ENCODE results near the gene ARHGAP28. TPM values are rescaled to one million over a fixed set of nuclear protein-coding genes. Genes with fewer than 3 reads are reported as not detected.

Gene ARHGAP28
- total RNA-seq, 1 experiment from 2014 or later = not detected

DNA sequence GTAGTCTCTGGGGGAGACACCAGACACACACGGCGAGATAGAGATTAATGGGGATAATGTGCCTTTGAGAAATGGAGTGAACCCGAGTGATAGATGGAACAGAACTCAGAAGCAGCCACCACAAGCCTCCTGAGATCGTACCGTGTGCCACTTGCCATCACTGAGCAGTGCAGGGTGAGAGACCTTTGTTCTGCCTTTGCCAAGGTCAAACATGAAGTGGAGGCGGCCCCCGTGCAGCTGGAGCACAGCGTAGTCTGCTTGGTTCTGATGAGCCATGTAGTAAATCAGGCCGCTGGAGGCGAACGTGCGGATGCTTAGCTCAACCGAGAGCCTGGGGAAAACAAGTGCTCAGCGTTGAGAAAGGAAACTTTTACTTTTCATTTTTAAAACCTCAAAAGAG lies 221.1 kb downstream of the ARHGAP28 start:
- TF ChIP-seq EZH2 (IDR thresholded peaks at IDR 0.05; ENCODE audit: borderline replicate concordance, low read depth, low read length, poor library complexity, severe bottlenecking) = no peak
- TF ChIP-seq, protein P1, sequence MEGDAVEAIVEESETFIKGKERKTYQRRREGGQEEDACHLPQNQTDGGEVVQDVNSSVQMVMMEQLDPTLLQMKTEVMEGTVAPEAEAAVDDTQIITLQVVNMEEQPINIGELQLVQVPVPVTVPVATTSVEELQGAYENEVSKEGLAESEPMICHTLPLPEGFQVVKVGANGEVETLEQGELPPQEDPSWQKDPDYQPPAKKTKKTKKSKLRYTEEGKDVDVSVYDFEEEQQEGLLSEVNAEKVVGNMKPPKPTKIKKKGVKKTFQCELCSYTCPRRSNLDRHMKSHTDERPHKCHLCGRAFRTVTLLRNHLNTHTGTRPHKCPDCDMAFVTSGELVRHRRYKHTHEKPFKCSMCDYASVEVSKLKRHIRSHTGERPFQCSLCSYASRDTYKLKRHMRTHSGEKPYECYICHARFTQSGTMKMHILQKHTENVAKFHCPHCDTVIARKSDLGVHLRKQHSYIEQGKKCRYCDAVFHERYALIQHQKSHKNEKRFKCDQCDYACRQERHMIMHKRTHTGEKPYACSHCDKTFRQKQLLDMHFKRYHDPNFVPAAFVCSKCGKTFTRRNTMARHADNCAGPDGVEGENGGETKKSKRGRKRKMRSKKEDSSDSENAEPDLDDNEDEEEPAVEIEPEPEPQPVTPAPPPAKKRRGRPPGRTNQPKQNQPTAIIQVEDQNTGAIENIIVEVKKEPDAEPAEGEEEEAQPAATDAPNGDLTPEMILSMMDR (conservative IDR thresholded peaks at IDR 0.05; ENCODE audit: low read depth, low read length) = no peak
- Histone ChIP-seq H3K27me3 (replicated peaks; ENCODE audit: insufficient read depth, low read depth, low read length, poor library complexity) (no peaks in the 10 kb centered on the region), H3K4me1 (ENCODE audit: insufficient read depth, low read length, poor library complexity, severe bottlenecking) (no peaks in the 10 kb centered on the region), H3K36me3 (ENCODE audit: insufficient read depth, low read length, poor library complexity, severe bottlenecking) (no peaks in the 10 kb centered on the region), H3K4me3 (ENCODE audit: low read depth, low read length, poor library complexity, severe bottlenecking) (no peak overlapping the region), H3K9me3 (ENCODE audit: low read depth, low read length, poor library complexity, severe bottlenecking) (no peaks in the 10 kb centered on the region), H3K27ac (ENCODE audit: low read depth, low read length, poor library complexity, severe bottlenecking) (no peak overlapping the region)
- no peak for DNase-seq (ENCODE audit: low spot score)
- BruUV-seq (replicated peaks) = no TSS peak
- intact Hi-C loops (cut with micrococcal nuclease; ENCODE audit: unreplicated experiment) = no loop called here
- POLR2A ChIA-PET (ENCODE audit: low non-redundant PET) = no interaction called here
- CTCF ChIA-PET = no interaction called here

DNA sequence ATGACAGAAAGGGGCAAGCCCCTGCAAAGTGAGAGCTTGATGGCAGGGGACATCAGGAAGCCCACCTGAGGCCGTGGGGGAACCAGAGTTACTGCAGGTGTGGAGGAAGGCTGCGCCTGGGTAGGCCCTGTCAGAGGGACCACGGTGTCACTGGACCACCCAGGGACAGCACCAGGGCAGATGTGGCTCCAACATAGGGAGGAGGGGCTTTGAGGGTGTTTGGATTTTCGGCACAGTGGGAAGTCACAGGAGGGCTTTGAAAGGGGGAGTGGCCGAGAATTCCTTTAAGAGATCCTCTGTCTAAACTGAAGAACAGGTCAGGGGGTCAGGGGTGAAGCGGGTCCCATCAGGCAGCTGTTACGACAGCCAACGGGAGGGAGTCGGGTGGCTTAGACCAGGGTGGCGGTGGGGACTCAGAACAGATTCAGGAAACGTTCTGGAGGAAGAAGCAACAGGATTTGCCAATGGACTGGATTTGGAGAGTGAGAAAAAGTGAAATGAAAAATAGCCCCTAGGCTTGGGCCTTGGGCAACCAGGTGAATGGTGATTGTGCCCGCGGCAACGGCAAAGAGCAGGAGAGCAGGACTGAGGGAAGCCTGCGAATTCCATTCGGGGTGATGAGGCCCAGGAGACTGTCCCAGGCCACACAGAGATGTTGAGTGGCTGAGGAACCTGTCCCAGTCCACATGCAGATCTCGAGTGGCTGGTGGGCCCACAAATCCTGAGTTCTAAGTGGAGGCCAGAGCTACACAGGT lies 222.0 kb downstream of the ARHGAP28 start:
- no peaks in the 10 kb centered on the region for H3K36me3 ChIP-seq (ENCODE audit: insufficient read depth, low read length, poor library complexity, severe bottlenecking)
- intact Hi-C loops (cut with micrococcal nuclease; ENCODE audit: unreplicated experiment) = no loop called here
- DNase-seq (ENCODE audit: low spot score) = no peak
- ChIA-PET CTCF (no interaction called here), POLR2A (ENCODE audit: low non-redundant PET) (no interaction called here)
- H3K4me3 ChIP-seq (ENCODE audit: low read depth, low read length, poor library complexity, severe bottlenecking) = no peak overlapping the region
- H3K27ac ChIP-seq (ENCODE audit: low read depth, low read length, poor library complexity, severe bottlenecking) = no peak overlapping the region
- no peaks in the 10 kb centered on the region for H3K27me3 ChIP-seq (replicated peaks; ENCODE audit: insufficient read depth, low read depth, low read length, poor library complexity)
- H3K4me1 ChIP-seq (ENCODE audit: insufficient read depth, low read length, poor library complexity, severe bottlenecking) = no peaks in the 10 kb centered on the region
- BruUV-seq (replicated peaks) = no TSS peak
- no peak for TF ChIP-seq EZH2 (IDR thresholded peaks at IDR 0.05; ENCODE audit: borderline replicate concordance, low read depth, low read length, poor library complexity, severe bottlenecking)
- H3K9me3 ChIP-seq (ENCODE audit: low read depth, low read length, poor library complexity, severe bottlenecking) = no peaks in the 10 kb centered on the region

DNA sequence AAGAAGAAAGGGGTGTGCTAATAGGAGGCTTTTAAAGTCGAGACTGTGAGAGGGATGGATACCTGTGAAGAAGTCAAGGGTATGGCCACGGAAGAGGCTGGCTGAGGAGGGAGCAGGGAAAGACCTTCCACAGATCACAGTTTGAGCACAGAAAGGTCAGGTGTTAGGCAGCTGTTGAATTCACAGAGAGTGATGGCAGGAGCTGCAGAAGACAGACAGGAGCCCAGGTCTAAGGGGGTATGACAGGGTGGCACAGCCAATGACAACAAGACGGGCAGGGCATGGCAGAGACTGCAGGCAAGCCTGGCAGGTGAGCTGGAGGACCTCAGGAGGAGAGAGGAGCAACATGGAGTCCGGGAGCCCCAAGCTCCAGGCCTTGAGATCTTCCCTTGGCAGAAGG lies 225.0 kb downstream of the ARHGAP28 start:
- intact Hi-C loops (cut with micrococcal nuclease; ENCODE audit: unreplicated experiment) = no loop called here
- DNase-seq (ENCODE audit: low spot score) = no peak

More for the DNA sequence above, 225.0 kb downstream of the ARHGAP28 start:
- CTCF ChIA-PET = no interaction called here
- Histone ChIP-seq H3K27me3 (replicated peaks; ENCODE audit: insufficient read depth, low read depth, low read length, poor library complexity) (no peaks in the 10 kb centered on the region), H3K9me3 (ENCODE audit: low read depth, low read length, poor library complexity, severe bottlenecking) (no peaks in the 10 kb centered on the region), H3K4me3 (ENCODE audit: low read depth, low read length, poor library complexity, severe bottlenecking) (no peak overlapping the region), H3K4me1 (ENCODE audit: insufficient read depth, low read length, poor library complexity, severe bottlenecking) (no peaks in the 10 kb centered on the region), H3K36me3 (ENCODE audit: insufficient read depth, low read length, poor library complexity, severe bottlenecking) (no peaks in the 10 kb centered on the region), H3K27ac (ENCODE audit: low read depth, low read length, poor library complexity, severe bottlenecking) (no peak overlapping the region)
- POLR2A ChIA-PET (ENCODE audit: low non-redundant PET) = no interaction called here
- TF ChIP-seq EZH2 (IDR thresholded peaks at IDR 0.05; ENCODE audit: borderline replicate concordance, low read depth, low read length, poor library complexity, severe bottlenecking) = no peak
- TF ChIP-seq, protein P1 (conservative IDR thresholded peaks at IDR 0.05; ENCODE audit: low read depth, low read length) = no peak
- no TSS peak for BruUV-seq (replicated peaks)

Measured in A673 (cell line).